ENCODE measurements around the gene ITPKC.
"Not testable (repeated sequence)": the region's sequence is repeated elsewhere in the genome, so short reads cannot be mapped to it uniquely, and the experiment has no call there.

- TF ChIP-seq EZH2phosphoT487, EZH2 (IDR thresholded peaks at IDR 0.05): not testable (repeated sequence)
- TF ChIP-seq, protein P1, sequence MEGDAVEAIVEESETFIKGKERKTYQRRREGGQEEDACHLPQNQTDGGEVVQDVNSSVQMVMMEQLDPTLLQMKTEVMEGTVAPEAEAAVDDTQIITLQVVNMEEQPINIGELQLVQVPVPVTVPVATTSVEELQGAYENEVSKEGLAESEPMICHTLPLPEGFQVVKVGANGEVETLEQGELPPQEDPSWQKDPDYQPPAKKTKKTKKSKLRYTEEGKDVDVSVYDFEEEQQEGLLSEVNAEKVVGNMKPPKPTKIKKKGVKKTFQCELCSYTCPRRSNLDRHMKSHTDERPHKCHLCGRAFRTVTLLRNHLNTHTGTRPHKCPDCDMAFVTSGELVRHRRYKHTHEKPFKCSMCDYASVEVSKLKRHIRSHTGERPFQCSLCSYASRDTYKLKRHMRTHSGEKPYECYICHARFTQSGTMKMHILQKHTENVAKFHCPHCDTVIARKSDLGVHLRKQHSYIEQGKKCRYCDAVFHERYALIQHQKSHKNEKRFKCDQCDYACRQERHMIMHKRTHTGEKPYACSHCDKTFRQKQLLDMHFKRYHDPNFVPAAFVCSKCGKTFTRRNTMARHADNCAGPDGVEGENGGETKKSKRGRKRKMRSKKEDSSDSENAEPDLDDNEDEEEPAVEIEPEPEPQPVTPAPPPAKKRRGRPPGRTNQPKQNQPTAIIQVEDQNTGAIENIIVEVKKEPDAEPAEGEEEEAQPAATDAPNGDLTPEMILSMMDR (IDR thresholded peaks at IDR 0.05) = not testable (repeated sequence)
These were observed 49.5 kb downstream of the ITPKC start for GRCh38 chr19:40766385-40766784.

Data from neural progenitor cell (in vitro differentiated cells).